NCI-H1048 (cell line): ENCODE measurements around the gene CEP43.

Experiments used
- DNase-seq: peaks from one replicate; lab custom pipeline; 2025; lab: John Stamatoyannopoulos, UW

Gene CEP43

DNA sequence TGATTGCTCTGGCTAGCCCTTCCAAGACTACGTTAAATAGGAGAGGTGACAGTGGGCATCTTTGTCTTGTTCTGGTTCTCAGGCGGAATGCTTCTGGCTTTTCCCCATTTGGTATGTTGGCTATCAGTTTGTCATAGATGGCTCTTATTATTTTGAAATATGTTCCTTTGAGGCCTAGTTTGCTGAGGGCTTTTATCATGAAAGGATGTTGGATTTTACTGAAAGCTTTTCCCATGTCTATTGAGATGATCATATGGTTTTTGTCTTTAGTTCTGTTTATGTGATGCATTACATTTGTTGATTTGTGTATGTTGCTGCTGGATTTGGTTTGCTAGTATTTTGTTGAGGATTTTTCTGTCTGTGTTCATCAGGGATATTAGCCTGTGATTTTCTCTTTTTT is 32.9 kb upstream of the CEP43 start:
- DNase-seq: no peak

DNA sequence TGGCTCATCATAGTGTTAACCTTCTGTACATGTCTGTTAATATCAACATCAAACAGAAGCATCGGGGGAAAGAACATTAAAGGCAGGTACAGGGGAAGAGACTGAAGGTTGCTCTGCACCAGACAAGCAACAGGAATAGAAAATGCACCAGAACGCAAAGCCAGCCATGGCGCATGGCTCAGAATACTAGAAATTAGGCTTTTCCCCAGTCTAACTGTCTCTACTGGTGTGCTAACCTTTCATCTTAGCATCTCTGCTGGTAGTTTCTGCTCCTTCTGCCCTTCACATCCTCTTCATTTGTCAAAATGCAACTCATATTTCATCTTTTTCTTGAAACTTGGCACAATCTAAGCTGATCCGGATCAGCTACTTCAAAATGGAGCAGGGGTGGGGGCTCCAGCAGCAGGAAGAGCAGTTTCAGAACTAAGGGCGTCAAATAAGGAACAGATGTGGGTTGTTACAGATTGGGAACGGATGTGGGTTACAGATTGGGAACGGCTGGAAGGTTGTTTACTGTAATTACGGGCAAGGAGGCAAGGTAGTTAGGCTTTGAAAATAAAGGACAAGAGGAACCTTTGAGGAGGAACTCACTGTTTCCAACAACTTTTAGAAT is 29.7 kb upstream of the CEP43 start:
- no peak for DNase-seq

DNA sequence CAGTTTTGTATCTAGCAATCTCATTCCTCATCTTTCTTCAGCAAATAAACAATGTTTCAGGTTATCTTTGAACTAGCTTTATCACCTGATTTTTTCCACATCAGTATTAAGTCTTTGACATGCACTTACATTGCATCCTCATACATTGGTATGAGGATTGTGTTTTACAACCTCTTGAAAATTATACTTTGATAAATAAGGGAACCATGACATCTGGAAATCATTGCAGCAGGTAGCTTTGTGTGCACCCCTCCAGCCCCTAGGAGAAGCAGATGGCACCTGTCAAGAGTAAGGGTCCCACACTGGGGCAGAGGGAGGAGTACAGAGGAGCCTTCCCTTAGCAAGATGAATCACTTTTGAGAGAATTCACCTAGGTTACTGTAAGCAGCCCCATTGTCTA is 29.1 kb upstream of the CEP43 start:
- DNase-seq: no peak

DNA sequence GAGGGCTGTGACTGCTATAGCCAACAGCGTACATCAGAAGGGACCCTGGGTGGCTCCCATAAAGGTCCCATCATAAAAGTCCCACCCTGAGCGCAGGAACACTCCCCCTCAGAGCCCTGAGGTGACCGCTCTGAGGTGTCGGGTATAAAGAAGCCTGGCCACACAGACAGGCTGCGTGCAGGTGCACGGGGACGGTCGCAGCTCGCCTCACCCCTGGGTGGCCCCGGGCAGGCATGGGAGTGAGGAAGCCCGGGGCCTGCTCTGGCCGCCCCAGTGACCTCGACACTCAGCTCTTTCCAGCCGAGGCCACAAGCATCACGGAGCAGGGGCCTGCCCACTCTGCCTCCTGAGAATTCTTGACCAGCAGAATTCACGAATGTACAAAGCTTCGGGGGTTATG is 28.4 kb upstream of the CEP43 start:
- DNase-seq: no peak

DNA sequence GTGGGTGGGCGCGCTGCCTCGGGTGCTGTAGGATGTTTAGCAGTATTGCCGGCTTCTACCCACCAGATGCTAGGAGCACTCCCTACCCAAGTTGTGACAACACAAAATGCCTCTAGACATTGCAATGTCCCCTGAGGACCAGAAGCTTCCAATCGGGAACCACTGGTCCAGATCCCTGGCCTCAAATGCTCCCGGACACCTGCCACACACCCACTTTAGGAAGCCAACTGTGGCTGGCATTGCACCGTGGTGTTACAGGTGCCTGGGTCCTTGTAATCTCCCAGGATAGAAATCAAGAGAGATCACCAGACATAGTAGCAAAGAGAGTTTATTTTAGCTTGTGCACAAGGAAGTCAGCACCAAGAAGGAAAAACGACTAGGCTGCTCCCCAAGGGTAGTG is 27.9 kb upstream of the CEP43 start:
- no peak for DNase-seq

DNA sequence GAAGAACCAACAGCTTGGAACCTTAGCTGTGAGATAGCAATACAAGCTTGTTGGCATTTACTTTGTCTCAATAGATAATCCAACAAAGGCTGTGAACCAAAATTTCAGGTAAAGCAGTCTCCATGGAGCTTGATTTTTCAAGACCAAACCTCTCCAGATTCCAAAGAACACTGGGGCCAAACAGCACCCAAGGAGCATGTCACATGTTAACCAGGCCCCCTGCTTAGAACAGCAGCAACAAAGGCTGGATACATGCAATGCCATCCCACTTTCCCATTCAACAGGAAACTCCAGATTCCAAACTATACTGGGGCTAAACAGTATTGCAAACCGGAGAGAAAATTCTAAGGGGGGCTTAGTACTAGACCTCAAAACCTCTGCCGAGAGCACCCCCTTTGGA is 27.1 kb upstream of the CEP43 start:
- no peak for DNase-seq

DNA sequence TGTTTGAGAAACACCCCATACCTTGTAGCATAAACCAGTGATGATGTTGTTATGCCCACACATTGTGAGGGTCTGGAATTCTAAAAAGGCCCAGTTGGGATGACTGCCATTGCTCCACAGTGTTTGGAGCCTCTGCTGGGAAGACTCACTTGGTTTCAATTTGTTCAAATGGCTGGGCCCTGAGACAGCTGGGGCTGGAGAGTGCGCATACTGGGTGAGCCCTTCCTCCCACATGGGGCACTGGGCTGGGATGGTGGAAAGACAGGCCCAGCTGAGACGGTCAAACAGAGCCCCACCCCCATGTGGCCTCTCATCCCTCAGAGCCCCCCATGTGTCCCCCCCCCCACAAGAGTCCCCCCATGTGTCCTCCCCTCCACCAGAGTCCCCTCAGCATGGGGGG is 22.6 kb upstream of the CEP43 start:
- no peak for DNase-seq

DNA sequence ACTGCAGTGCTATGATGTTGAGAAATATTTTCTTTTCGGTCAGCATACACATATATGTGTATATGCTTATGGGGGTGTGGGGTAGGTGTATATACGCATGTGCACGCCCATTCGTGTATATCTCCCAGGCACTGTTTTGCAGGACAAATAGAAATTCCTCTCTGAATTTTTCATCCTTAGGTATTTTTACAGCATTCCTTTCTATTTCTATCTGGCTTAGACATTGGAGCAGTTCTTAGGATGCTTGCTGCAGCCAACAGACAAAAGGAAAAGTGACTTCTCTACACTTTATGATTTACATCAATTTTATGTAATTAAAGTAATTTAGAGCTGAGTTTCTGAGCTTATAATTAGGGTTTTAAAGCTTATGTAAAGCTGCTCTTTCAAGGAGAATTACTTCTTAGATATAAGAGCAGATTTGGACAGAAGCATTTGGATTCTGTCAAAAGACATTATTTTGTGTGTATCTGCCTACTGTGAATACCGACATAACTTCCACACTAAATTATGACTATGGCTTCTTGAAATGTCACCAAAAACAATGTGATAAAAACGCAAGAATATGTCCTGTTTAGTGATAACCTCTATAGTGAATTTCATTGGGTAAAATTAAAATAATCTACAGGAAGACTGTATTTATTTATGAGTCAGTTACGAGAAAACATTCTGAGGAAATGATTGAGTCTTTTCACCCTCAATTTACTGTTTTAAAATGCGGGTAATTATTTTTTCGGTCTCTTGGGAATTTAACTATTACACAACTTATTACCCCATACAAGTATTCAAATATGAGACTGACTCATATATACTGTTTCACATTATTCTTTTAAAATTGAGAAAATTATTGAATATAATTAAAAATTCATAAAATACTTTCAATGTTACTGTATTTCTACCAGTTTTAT is 21.3 kb upstream of the CEP43 start:
- no peak for DNase-seq

DNA sequence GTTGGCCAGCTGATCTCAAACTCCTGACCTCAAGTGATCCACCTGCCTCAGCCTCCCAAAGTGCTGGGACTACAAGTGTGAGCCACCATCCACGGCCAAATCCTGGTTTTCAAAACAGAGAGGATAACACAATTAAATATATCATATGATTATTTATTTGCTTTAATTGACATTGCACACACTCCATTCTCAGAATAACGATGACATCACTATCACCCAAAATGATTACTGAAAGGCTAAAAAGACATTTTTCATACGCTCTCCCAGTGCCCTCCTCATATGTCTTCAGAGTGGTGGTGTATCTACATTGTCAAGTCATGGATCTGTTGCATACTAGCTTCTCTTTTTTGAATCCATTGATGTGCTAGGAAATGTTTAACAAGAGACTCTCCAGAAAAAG is 18.5 kb upstream of the CEP43 start:
- no peak for DNase-seq

DNA sequence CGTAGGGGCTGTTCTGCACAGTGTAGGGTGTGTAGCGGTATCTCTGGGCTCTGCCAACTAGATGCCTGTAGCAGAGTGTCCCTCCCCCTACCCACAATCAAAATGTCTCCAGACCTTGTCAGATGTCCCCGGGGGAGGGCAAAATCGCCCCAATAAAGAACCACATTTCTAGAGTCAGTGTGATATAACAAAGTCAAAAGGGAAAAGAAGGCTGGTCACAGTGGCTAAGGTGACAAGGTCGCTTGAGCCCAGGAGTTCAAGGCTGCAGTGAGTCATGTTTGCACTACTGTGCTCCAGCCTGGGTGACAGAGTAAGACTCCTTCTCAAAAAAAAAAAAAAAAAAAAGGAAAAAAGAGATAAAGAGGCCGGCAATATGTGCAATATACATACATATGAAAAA is 11.7 kb upstream of the CEP43 start:
- no peak for DNase-seq

DNA sequence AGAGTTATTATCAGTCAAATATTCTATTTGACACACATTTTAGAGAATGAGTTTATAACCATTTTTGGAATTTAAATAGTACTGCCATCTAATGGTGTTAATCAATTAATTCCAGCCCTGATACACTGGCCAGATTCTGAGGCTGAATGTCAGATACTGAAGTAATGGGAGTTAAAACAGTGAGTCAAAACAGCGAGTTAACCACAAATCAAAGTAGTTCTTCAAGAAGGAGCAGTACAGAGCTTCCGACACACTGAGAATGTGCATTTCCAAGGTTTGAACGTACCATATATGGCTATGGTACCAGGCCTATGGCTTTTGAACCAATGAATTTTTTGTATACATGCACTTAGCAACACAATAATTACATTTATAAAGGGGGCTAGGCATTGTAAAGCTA is 11.3 kb upstream of the CEP43 start:
- no peak for DNase-seq

DNA sequence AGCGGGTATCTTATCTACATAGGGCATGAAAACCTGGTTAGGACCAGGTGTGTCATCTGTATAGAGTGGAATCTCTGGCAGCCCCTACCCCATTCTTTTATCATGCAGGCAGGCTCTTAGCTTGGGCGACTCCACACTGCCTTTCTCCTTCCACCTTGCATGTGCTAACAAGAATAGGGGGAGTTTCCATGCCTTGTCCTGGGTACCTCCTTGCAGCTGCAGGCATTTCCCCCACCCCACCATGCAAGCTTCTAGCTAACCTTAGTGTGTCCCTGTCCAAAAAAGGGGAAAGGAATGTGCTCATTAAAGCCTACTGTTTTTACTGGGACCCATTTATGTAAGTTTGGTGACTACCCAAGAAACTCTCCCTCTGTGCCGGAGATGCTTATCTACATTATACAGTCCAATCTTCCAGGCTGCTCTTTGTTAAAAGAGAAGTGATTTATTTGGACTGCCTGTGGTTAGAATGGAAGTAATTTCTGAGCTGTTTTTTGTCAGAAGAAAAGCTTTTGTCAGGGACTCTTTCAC is 10.5 kb upstream of the CEP43 start:
- no peak for DNase-seq

DNA sequence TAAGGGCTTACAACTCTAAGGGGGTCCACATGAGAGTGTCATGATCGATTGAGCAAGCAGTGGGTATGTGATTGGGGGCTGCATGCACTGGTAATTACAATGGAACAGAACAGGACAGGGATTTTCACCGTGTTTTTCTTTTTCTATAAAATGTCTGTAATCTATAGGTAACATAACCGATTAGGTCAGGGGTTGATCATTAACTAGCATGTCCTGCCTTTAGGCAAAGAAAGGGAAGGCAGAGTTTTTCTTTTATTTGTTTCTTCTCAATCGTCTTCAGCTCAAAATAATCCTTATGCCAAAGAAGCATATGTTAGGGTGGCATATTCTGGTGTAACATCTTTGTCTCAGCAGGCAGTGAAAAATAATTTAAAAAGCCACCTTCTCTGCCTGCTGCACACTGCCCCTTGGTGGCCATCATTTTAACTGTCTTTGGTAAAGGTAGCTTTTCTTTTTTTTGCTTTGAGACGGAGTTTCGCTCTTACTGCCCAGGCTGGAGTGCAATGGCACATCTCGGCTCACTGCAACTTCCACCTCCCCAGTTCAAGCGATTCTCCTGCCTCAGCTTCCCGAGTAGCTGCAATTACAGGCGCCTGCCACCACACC is 9.7 kb upstream of the CEP43 start:
- DNase-seq: no peak

DNA sequence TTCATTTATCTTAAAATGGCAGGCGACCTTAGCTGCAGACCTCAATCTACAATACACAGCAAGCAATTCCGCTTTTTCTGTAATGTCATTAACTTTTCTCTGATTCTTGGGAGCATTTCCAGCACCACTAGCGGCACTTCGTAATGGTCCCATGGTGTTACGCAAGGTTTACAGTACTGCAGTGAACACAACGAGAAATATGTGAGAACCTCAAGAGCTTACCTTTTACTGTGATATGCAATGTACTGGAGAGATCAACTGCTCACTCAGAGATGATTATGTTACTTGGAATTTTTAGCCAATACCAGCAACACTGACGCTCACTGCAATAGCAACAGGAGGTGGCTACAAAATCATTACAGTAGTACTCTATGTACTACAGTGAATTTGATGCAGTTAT is 2.8 kb upstream of the CEP43 start:
- no peak for DNase-seq

DNA sequence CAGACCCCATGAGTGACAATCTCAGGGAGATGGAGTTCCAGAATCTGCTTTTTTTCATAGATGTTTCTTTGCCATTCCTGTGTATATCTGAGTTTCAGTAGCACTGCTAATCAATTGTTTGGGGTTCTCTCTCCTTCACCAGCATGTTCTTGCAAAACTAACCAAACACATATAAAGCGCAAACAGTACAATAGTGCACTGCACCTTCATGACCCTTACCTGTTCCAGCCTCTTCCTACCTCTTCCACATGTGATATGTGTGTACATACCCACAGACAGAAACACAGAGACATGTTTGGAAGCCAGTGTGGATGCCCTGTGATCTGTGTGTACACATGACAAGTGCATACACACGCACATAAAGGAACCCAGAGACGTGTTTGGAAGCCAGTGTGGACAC is 1.8 kb upstream of the CEP43 start:
- DNase-seq: no peak

DNA sequence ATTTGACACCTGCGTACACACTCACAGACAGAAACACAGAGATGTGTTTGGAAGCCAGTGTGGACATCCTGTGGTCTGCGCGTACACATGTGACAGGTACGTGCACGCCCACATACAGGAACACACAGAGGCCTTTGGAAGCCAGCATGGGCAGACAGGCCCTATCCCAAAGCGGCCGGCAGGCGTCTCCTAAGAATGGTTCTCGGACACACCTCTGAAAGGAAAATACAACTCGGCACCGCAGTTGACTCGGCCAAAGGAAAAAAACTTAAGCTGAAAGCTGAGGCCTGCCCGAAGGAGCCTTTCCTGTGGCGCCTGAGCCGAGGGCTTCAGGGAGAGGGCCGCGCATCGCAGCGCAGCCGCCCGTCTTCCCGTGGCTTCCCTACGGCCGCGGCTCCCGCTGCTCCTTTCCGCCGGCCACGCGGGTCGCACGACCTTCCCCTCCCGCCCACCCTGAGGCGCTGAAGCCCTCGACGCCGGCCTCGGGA is 1.4 kb upstream of the CEP43 start:
- DNase-seq: peak; percentile 38

DNA sequence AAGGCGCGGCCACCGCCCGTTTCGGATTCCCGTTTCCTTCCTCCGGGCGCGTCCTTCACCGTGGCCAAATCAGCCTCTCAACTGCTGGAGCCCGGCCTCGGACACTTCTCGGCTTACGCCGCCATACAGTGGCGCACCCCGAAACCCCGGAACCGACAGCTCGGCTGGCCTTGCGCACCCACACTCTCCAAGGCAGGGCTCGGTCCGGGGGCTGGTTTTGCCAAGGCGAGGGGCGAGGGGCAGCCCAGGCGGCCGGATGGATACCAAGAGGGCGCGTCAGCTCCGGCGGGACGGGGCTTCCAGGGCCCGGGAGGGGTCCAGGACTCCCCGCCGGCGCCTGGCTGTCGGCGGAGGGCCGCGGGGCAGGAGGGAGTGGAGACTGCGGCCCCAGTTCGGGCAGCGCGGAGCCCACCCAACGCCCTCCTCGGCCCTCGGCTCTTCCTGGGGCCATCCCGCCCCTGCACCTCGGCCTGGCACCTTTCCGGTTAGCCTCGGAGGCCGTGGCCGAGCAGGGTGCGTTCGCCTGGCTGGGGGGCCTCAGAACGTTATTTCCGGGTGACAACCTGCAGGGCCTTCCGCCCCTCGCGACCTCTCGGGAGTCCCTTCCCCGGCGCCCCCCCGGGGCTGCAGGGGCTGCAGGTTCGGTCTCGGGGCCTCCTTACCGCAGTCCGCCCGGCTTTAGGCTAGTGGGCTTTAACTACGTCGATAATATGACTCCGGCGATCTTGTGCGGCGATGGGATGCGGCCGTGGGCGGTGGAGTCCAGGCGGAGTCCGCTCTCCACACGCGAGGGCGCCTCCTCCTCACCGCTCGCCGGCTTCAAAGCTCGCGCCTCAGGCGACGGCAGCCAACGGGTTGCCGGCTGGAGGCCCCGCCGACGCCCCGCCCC is 697 bp upstream of the CEP43 start:
- no peak for DNase-seq

DNA sequence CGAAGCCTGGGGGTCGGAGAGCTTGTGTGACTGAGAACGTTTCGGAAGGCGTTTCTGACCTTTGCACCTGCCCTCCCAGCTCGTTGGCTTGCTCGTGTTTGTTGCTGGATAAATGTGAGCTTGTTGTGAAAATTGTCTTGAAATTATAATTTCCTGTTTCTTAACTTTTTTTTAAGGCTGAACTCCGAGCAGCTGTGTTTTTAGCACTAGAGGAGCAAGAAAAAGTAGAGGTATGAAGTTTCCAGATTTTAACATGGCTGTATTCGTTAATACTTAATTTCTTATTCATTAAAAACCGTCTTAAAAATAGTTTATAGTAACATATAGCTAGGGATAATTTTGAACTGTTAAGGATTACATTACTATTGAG is 672 bp downstream of the CEP43 start:
- no peak for DNase-seq

DNA sequence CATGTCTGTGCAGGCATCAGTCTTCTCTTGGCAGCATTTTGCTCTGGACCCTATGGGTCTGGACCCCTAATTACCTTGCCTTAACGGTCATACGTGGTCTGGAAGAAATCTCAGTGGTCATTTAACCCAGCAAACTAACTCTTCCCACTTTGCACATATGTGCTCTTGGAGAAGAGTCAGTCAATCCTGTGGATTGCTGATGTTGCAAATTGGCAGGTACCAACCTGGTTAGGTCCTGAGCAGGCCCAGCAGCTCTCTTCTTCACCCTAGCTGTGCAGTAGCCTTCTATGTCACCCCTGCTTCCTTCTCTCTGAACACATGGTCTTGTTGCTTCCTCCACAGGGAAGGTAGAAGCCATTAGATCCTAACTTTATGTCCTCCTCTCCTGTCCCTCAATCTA is 1.6 kb downstream of the CEP43 start:
- no peak for DNase-seq

DNA sequence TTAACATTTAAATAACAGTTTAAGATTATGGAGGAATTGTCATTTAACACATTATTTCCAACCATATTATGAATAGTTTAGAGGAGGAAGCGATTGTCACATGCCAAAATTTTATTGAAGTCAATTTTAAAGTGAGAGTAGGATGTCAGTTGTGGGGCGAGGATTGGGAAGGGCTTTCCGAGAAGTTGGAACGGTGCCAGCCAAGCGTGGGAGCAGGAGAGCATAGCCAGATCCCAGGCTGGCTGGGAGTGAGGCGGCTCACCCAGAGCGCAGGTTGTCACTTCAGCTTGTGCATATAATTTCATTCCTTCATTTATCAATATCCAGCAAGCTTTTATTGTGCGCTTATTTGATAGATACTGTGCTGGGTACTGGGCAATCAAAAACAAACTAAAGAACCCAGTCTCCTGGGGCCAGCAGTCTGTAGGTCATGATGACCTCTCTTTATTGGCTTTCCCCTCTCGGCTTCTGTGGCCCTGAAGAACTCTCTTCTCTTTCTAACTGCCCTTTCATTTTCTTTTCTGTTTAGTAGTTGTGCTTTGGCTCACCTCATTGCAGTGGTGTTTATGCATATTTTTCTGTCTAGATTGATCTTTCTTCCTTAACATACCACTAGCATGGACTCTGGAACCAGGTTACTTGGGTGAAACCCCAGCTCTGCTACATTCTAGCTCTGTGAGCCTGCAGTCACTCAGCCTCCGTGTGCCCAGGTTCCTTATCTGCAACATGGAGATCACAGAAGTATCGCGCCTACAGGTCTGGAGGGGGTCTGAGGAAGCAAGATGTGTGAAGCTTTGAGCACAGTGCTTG is 6.4 kb downstream of the CEP43 start:
- no peak for DNase-seq

DNA sequence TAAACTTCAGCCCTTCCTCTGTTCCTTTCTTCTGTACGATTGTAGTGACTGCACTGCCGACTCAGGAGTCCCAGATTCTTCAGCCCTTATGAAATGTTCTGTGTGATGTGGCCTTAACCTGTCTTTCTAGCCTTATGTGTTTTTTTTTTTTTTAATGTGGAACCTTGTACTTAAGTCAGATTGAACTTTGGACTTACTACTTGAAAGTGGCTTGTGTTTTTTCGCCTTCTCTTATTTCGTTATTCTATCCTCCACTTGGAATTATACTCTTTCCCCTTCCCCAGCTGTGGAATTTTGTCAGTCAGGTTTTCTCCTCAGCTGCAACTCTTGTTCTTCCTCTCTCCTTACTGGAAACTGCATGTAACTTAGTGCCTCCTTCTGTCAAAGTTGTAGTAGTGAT is 8.8 kb downstream of the CEP43 start:
- no peak for DNase-seq
